Measurements from ENCODE around the gene VAMP4. TPM values are rescaled to one million over a fixed set of nuclear protein-coding genes. Genes with fewer than 3 reads are reported as not detected.

Gene VAMP4
- total and polyA plus RNA-seq, 10 of the 15 experiments (the other 5 are each of a cell fraction or from before 2014, with no cell fraction given): 0.90 to 7.9 (median 4.3) TPM

DNA sequence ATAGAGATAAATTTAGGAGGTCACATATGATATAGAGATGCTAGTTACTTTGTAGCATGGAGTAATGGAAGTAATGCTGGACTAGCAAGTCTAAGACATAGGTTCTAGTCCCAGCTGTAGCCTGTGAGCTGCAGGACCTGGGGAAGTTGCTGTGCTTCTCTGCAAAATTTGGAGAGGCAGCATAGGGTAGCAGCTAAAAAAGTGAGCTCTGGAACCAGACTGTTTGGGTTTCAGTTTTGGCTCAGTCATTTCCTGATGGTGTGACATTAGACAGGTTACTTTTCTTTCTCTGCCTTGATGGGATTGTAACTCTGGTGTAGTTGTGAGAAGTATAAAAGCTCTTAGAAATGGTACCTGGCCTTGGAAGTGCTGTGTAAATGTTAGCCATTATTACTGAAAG lies 42.9 kb upstream of the VAMP4 start:
- Histone ChIP-seq H3K9me3 (replicated peaks; ENCODE audit: control insufficient read depth, insufficient read depth, low read length) (no peaks in the 10 kb centered on the region), H2AFZ (ENCODE audit: control insufficient read depth, low read depth, low read length) (no peak overlapping the region), H3K27me3 (replicated peaks in 1 of 2; ENCODE audit: control insufficient read depth in 2 of 2, insufficient read depth in 2 of 2, low read length in 1 of 2) (no peaks in the 10 kb centered on the region), H3K79me2 (ENCODE audit: control insufficient read depth, insufficient read depth, low read length) (peaks cover 40% of the 10 kb centered on the region), H3K4me3 (peak overlapping the region; percentile 37; the same call in 1 of the 2 replicates), H3K27ac (ENCODE audit: control insufficient read depth, insufficient read depth) (peak overlapping the region; percentile 48), H4K20me1 (ENCODE audit: control insufficient read depth, insufficient read depth) (no peaks in the 10 kb centered on the region), H3K9ac (ENCODE audit: control insufficient read depth, insufficient read depth, low read length) (0 out of 2 replicates have a peak overlapping the region, but pooled peaks have one; percentile 12), H3K36me3 (ENCODE audit: control insufficient read depth in 2 of 2, insufficient read depth in 2 of 2, low read length in 1 of 2) (peaks cover 10 to 23% of the 10 kb centered on the region in 2 experiments), H3K4me1 (ENCODE audit: control insufficient read depth, insufficient read depth, low read length) (peaks cover 10% of the 10 kb centered on the region; the same call in 1 of the 2 replicates), H3K4me2 (ENCODE audit: control insufficient read depth, insufficient read depth) (peak overlapping the region; percentile 88)
- in situ Hi-C loops (cut with MboI) (loop anchor here (25.0 kb wide), 1 partner anchor 653 kb away; the partner anchor contains the start of gene PIGC), intact Hi-C loops (cut with micrococcal nuclease; ENCODE audit: unreplicated experiment) (loop anchor here (5.0 to 10.0 kb wide), 2 partner anchors 140 to 172 kb away; no protein-coding TSS in a partner anchor)
- ATAC-seq: no peak
- BruUV-seq (replicated peaks): no TSS peak
- SMC1A ChIA-PET (ENCODE audit: uncharacterized antibody, unreplicated experiment): interaction anchor here (0.9 to 3.8 kb wide), 6 partner anchors 16 to 299 kb away, joined by 3 to 11 read pairs (median 4); partner anchors contain the start of gene PRRC2C
- TF ChIP-seq ZNF592 (IDR thresholded peaks at IDR 0.05) (no peak), MAX (IDR thresholded peaks at IDR 0.05; ENCODE audit: low read depth, low read length) (no peak), SMAD1 (IDR thresholded peaks at IDR 0.05; ENCODE audit: low read depth, partially characterized antibody) (no peak), STAT3 (IDR thresholded peaks at IDR 0.05; ENCODE audit: low read depth, low read length) (no peak), SUPT20H (IDR thresholded peaks at IDR 0.05; ENCODE audit: borderline replicate concordance, control insufficient read depth, low read depth, low read length) (no peak), CTCF (IDR thresholded peaks at IDR 0.05 in 2 of 3, conservative IDR thresholded peaks at IDR 0.05 in 1 of 3; ENCODE audit: control insufficient read depth in 2 of 3, extremely low read depth in 1 of 3, insufficient read depth in 1 of 3, low read depth in 3 of 3, low read length in 3 of 3) (no peak), STAT1 (conservative IDR thresholded peaks at IDR 0.05) (no peak), KLF5 (IDR thresholded peaks at IDR 0.05; ENCODE audit: partially characterized antibody) (no peak), ETV6 (conservative IDR thresholded peaks at IDR 0.05 in 1 of 2, IDR thresholded peaks at IDR 0.05 in 1 of 2; ENCODE audit: borderline replicate concordance in 1 of 2, low read depth in 1 of 2) (no peak)
- CTCF ChIA-PET: interaction anchor here (1.0 to 4.3 kb wide), 5 partner anchors 16 to 201 kb away, joined by 3 to 29 read pairs (median 4); no protein-coding TSS in a partner anchor
- FAIRE-seq: peak; percentile 59
- POLR2A ChIA-PET: interaction anchor here (0.7 to 1.5 kb wide), 2 partner anchors 19 to 42 kb away, joined by 3 read pairs; no protein-coding TSS in a partner anchor
- no peak for DNase-seq (ENCODE audit: low read depth, low spot score)
- RAD21 ChIA-PET (ENCODE audit: unreplicated experiment): interaction anchor here (1.0 kb wide), 1 partner anchor 140 kb away, joined by 5 read pairs; no protein-coding TSS in a partner anchor
